Esophagus squamous epithelium (tissue), 5 donors: ENCODE data around the gene KLF11. TPM values are rescaled to one million over a fixed set of nuclear protein-coding genes. Genes with fewer than 3 reads are reported as not detected.

Source experiments
- DNase-seq: peaks from one replicate; lab custom pipeline; 2025; lab: John Stamatoyannopoulos, UW
- H3K27ac ChIP-seq, 4 donors: fragments of 200-600 bp; sonication (generic); one replicate each; pipeline ENCODE4 v1.5.1; 2016 to 2019; ENCODE audit warnings: mild to moderate bottlenecking in 1 of 4
- H3K27me3 ChIP-seq, 4 donors: fragments of 200-600 bp; sonication (generic); 1 replicate in 3 of 4; 2 replicates in 1 of 4; pipeline versions ENCODE4 v1.5.1 to v1.6.0; 2017 to 2021; ENCODE audit warnings: antibody characterized with exemption in 1 of 4
- H3K36me3 ChIP-seq, 3 donors: fragments of 200-600 bp; sonication (generic); one replicate each; pipeline ENCODE4 v1.5.1; 2016 to 2019
- H3K4me1 ChIP-seq, 3 donors: fragments of 200-600 bp; sonication (generic); one replicate each; pipeline ENCODE4 v1.5.1; 2017 to 2019
- H3K4me3 ChIP-seq, 4 donors: fragments of 200-600 bp; sonication (generic); 1 replicate in 3 of 4; 2 replicates in 1 of 4; pipeline ENCODE4 v1.5.1; 2016 to 2019; ENCODE audit warnings: mild to moderate bottlenecking in 2 of 4, moderate library complexity in 1 of 4
- H3K9me3 ChIP-seq, 3 donors: fragments of 200-600 bp; sonication (generic); one replicate each; pipeline ENCODE4 v1.5.1; 2016 to 2019
- CTCF ChIP-seq, 6 experiments: fragments of 450-650 bp in 4 of 6; fragments of 200-600 bp in 2 of 6; sonication (generic) in 2 of 6; IDR thresholded peaks; one replicate each; pipeline ENCODE4 v1.5.1; 2016 to 2019; ENCODE audit warnings: antibody characterized with exemption in 6 of 6, mild to moderate bottlenecking in 4 of 6, moderate library complexity in 4 of 6
- POLR2A ChIP-seq, 4 donors: fragments of 450-650 bp; IDR thresholded peaks; one replicate each; pipeline ENCODE4 v1.6.1; 2017; ENCODE audit warnings: antibody characterized with exemption in 4 of 4, mild to moderate bottlenecking in 4 of 4, moderate library complexity in 3 of 4
- WGBS, 2 donors: methylation state at CpG; one replicate each; pipeline ENCODE4 v1.1.5; 2018; 5-methylcytosine and 5-hydroxymethylcytosine counted together
- intact Hi-C: fragments of 100-400 bp; cut with DNase I; formaldehyde crosslinking; loops from one replicate; pipeline ENCODE4 v1.15.0; 2022
- total RNA-seq, 4 donors: library from RNA; depleted of rRNA; stranded (reverse); fragments of >200 nt; gene quantifications; one replicate each; pipeline ENCODE4 v1.1.0, GENCODE V29; 2016
- donor health status: DM: yes; HTN: yes; CAD: no.

Gene KLF11
- total RNA-seq, 4 donors from 2014 or later, result 2.2 to 13.2 (median 8.2) TPM

GRCh38 chr2:10095175-10095574 is 51.8 kb downstream of the KLF11 start:
- WGBS, 2 donors, result 33 to 57% methylated on average over 9 of the region's 9 CpGs
- intact Hi-C loops, result no loop called here
- H3K9me3 ChIP-seq, result no peaks in the 10 kb centered on the region
- no peak overlapping the region for H3K4me3 ChIP-seq
- no peak overlapping the region for H3K27ac ChIP-seq
- peaks cover 0 to 42% (median 18%) of the 10 kb centered on the region in 3 donors for H3K4me1 ChIP-seq
- no peak for DNase-seq
- peaks cover 0 to 49% (median 4%) of the 10 kb centered on the region in 4 donors for H3K27me3 ChIP-seq
- no peak for TF ChIP-seq CTCF (IDR thresholded peaks at IDR 0.05)
- no peak for TF ChIP-seq POLR2A (IDR thresholded peaks at IDR 0.05)
- no peaks in the 10 kb centered on the region for H3K36me3 ChIP-seq

GRCh38 chr2:10096641-10097040 is 53.3 kb downstream of the KLF11 start:
- Histone ChIP-seq H3K4me1 (peaks cover 0 to 32% (median 12%) of the 10 kb centered on the region in 3 donors), H3K4me3 (no peak overlapping the region), H3K9me3 (no peaks in the 10 kb centered on the region), H3K36me3 (no peaks in the 10 kb centered on the region), H3K27ac (no peak overlapping the region), H3K27me3 (peaks cover 0 to 35% (median 0%) of the 10 kb centered on the region in 4 donors)
- 83 to 92% methylated on average over 7 to 9 of the region's 10 CpGs for whole genome bisulfite sequencing, 2 donors
- no peak for DNase-seq
- no peak for TF ChIP-seq POLR2A (IDR thresholded peaks at IDR 0.05)
- TF ChIP-seq CTCF (IDR thresholded peaks at IDR 0.05), result no peak
- intact Hi-C loops, result no loop called here

- 42 to 54% methylated on average over 11 to 13 of the region's 16 CpGs for WGBS, 2 donors
Observed at GRCh38 chr2:10097352-10098148, 54.2 kb downstream of the KLF11 start.

GRCh38 chr2:10101491-10101890 is 58.1 kb downstream of the KLF11 start:
- Histone ChIP-seq H3K9me3 (no peaks in the 10 kb centered on the region), H3K4me3 (no peak overlapping the region), H3K27me3 (no peaks in the 10 kb centered on the region), H3K36me3 (no peaks in the 10 kb centered on the region), H3K4me1 (peaks cover 0 to 11% (median 1%) of the 10 kb centered on the region in 3 donors), H3K27ac (no peak overlapping the region)
- no peak for DNase-seq
- TF ChIP-seq POLR2A (IDR thresholded peaks at IDR 0.05), result no peak
- TF ChIP-seq CTCF (IDR thresholded peaks at IDR 0.05), result no peak
- 66 to 70% methylated on average over 7 of the region's 7 CpGs for WGBS, 2 donors
- intact Hi-C loops, result no loop called here

More at GRCh38 chr2:10097352-10098148, 54.2 kb downstream of the KLF11 start:
- no peak for DNase-seq
- TF ChIP-seq POLR2A (IDR thresholded peaks at IDR 0.05), result no peak
- peak; percentile 52 to 92 (median 82) for TF ChIP-seq CTCF (IDR thresholded peaks at IDR 0.05)
- no peaks in the 10 kb centered on the region for H3K9me3 ChIP-seq
- H3K27ac ChIP-seq, result no peak overlapping the region
- no peak overlapping the region for H3K4me3 ChIP-seq
- H3K36me3 ChIP-seq, result no peaks in the 10 kb centered on the region
- H3K4me1 ChIP-seq, result peaks cover 0 to 31% (median 12%) of the 10 kb centered on the region in 3 donors
- H3K27me3 ChIP-seq, result peaks cover 0 to 28% (median 0%) of the 10 kb centered on the region in 4 donors
- intact Hi-C loops, result no loop called here

- H3K4me1 ChIP-seq, result no peaks in the 10 kb centered on the region
- no peak overlapping the region for H3K27ac ChIP-seq
- H3K9me3 ChIP-seq, result no peaks in the 10 kb centered on the region
- H3K27me3 ChIP-seq, result no peaks in the 10 kb centered on the region
- intact Hi-C loops, result no loop called here
- H3K36me3 ChIP-seq, result no peaks in the 10 kb centered on the region
- TF ChIP-seq POLR2A (IDR thresholded peaks at IDR 0.05), result no peak
- no peak for TF ChIP-seq CTCF (IDR thresholded peaks at IDR 0.05)
- H3K4me3 ChIP-seq, result no peak overlapping the region
- whole genome bisulfite sequencing, 2 donors, result 69 to 90% methylated on average over 5 to 6 of the region's 6 CpGs
- DNase-seq, result no peak
Observed at GRCh38 chr2:10103179-10103578, 59.8 kb downstream of the KLF11 start.
